Stimulated activated CD8-positive, alpha-beta memory T cell treated with anti-CD3 and anti-CD28 coated beads, Interleukin-2, amount 100 ng/mL, for 48 hours (primary cell): ENCODE results near the gene GPX3.

Experiments used
- DNase-seq, 2 donors: peaks; one replicate each; pipeline ENCODE4 v3.0.0-alpha.2; 2020; ENCODE audit warnings: low read depth in 2 of 2

Gene GPX3

GRCh38 chr5:151058301-151058700 is 37.9 kb downstream of the GPX3 start:
- no peak for DNase-seq

- DNase-seq: no peak
Observed at GRCh38 chr5:151058891-151059489, 38.6 kb downstream of the GPX3 start.

GRCh38 chr5:151060742-151061141 is 40.4 kb downstream of the GPX3 start:
- no peak for DNase-seq

- no peak for DNase-seq
Observed at GRCh38 chr5:151062405-151063141, 42.2 kb downstream of the GPX3 start.

GRCh38 chr5:151063142-151063989 is 43.0 kb downstream of the GPX3 start:
- DNase-seq: no peak

GRCh38 chr5:151064916-151065499 is 44.6 kb downstream of the GPX3 start:
- DNase-seq: no peak

GRCh38 chr5:151065609-151066008 is 45.2 kb downstream of the GPX3 start:
- no peak for DNase-seq

- no peak for DNase-seq
Observed at GRCh38 chr5:151066920-151067319, 46.5 kb downstream of the GPX3 start.

GRCh38 chr5:151067632-151068432 is 47.4 kb downstream of the GPX3 start:
- no peak for DNase-seq

- peak; percentile 54 to 55 for DNase-seq
Observed at GRCh38 chr5:151068433-151069197, 48.2 kb downstream of the GPX3 start.

- DNase-seq: no peak
Observed at GRCh38 chr5:151070449-151070848, 50.1 kb downstream of the GPX3 start.

GRCh38 chr5:151071021-151071420 is 50.6 kb downstream of the GPX3 start:
- no peak for DNase-seq

- no peak for DNase-seq
Observed at GRCh38 chr5:151071848-151072629, 51.6 kb downstream of the GPX3 start.

- DNase-seq: no peak
Observed at GRCh38 chr5:151072630-151073025, 52.2 kb downstream of the GPX3 start.

GRCh38 chr5:151073280-151073679 is 52.9 kb downstream of the GPX3 start:
- no peak for DNase-seq

- no peak for DNase-seq
Observed at GRCh38 chr5:151074557-151074956, 54.2 kb downstream of the GPX3 start.

- DNase-seq: no peak
Observed at GRCh38 chr5:151075698-151076331, 55.4 kb downstream of the GPX3 start.

GRCh38 chr5:151076616-151077015 is 56.2 kb downstream of the GPX3 start:
- DNase-seq: no peak

GRCh38 chr5:151077419-151077818 is 57.0 kb downstream of the GPX3 start:
- DNase-seq: no peak
